Measurements from ENCODE around the gene CDH22.

CDH22 gene

GRCh38 chr20:46265539-46265938 lies 42.8 kb downstream of the CDH22 start:
- no peak for DNase-seq

GRCh38 chr20:46264391-46265266 lies 43.7 kb downstream of the CDH22 start:
- no peak for DNase-seq

GRCh38 chr20:46261456-46262253 lies 46.6 kb downstream of the CDH22 start:
- DNase-seq: no peak

GRCh38 chr20:46260936-46261454 lies 47.3 kb downstream of the CDH22 start:
- no peak for DNase-seq

- no peak for DNase-seq
Measured at GRCh38 chr20:46260480-46260879, 47.8 kb downstream of the CDH22 start.

- no peak for DNase-seq
Measured at GRCh38 chr20:46259260-46259859, 48.9 kb downstream of the CDH22 start.

GRCh38 chr20:46257887-46258286 lies 50.4 kb downstream of the CDH22 start:
- no peak for DNase-seq

- no peak for DNase-seq
Measured at GRCh38 chr20:46256293-46256692, 52.0 kb downstream of the CDH22 start.

- DNase-seq: no peak
Measured at GRCh38 chr20:46255440-46256104, 52.7 kb downstream of the CDH22 start.

GRCh38 chr20:46253391-46253790 lies 54.9 kb downstream of the CDH22 start:
- no peak for DNase-seq

GRCh38 chr20:46252352-46253091 lies 55.8 kb downstream of the CDH22 start:
- DNase-seq: no peak

GRCh38 chr20:46251211-46251673 lies 57.1 kb downstream of the CDH22 start:
- no peak for DNase-seq

GRCh38 chr20:46250772-46251171 lies 57.5 kb downstream of the CDH22 start:
- no peak for DNase-seq

GRCh38 chr20:46249671-46250070 lies 58.6 kb downstream of the CDH22 start:
- no peak for DNase-seq

- DNase-seq: no peak
Measured at GRCh38 chr20:46246559-46246958, 61.7 kb downstream of the CDH22 start.

GRCh38 chr20:46243707-46244628 lies 64.3 kb downstream of the CDH22 start:
- DNase-seq: no peak

- DNase-seq: no peak
Measured at GRCh38 chr20:46242390-46242789, 65.9 kb downstream of the CDH22 start.

- no peak for DNase-seq
Measured at GRCh38 chr20:46240881-46241280, 67.4 kb downstream of the CDH22 start.

GRCh38 chr20:46240065-46240464 lies 68.2 kb downstream of the CDH22 start:
- no peak for DNase-seq

GRCh38 chr20:46237736-46238135 lies 70.6 kb downstream of the CDH22 start:
- DNase-seq: no peak

GRCh38 chr20:46237227-46237626 lies 71.1 kb downstream of the CDH22 start:
- DNase-seq: no peak

Measured in cortex of kidney (tissue), 1 donor.